ENCODE data around the gene PLEKHH3.

DNA sequence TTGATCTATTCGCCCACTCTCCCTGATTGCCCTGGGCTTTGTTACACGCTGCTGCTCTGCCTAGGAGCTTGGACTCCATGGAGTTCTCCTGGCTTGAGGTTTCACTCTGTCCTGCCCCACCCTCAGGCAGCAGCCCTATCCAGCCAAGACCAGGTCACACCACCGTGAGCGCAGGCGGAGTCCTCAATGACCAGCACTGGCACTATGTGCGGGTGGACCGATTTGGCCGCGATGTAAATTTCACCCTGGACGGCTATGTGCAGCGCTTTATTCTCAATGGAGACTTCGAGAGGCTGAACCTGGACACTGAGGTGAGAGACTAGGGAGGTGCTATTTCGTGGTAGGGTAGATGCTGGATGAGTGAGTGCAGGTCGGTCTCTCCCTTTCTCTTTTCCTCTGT is 9.0 kb upstream of the PLEKHH3 start:
- no peak for TF ChIP-seq POLR2A (IDR thresholded peaks at IDR 0.05)
- no peak for TF ChIP-seq CTCF (IDR thresholded peaks at IDR 0.05 in 8 of 11, conservative IDR thresholded peaks at IDR 0.05 in 3 of 11)
- TF ChIP-seq POLR2AphosphoS5 (IDR thresholded peaks at IDR 0.05) = peak in 1 of 3 donors; percentile 6

All from spleen (tissue), 7 donors.